ENCODE measurements around the gene NPR2.

Gene NPR2

GRCh38 chr9:35801328-35802128, 10.1 kb downstream of the NPR2 start:
- no peak for DNase-seq

- DNase-seq = no peak
Observed at GRCh38 chr9:35806101-35806500, 14.7 kb downstream of the NPR2 start.

GRCh38 chr9:35808433-35808832, 17.0 kb downstream of the NPR2 start:
- no peak for DNase-seq

GRCh38 chr9:35810122-35810521, 18.7 kb downstream of the NPR2 start:
- DNase-seq = no peak

- no peak for DNase-seq
Observed at GRCh38 chr9:35811381-35812024, 20.1 kb downstream of the NPR2 start.

- peak; percentile 99 for DNase-seq
Observed at GRCh38 chr9:35812025-35812602, 20.7 kb downstream of the NPR2 start, which contains the start of gene SPAG8. Gene SPAG8, minus strand, starts transcription at chr9:35812262. Its CDS starts 115 bp downstream, at chr9:35812147.

GRCh38 chr9:35813434-35814105, 22.2 kb downstream of the NPR2 start:
- DNase-seq = no peak

- DNase-seq = peak; percentile 70
Observed at GRCh38 chr9:35814106-35814840, 22.9 kb downstream of the NPR2 start.

- DNase-seq = peak; percentile 98
Observed at GRCh38 chr9:35814841-35815543, 23.6 kb downstream of the NPR2 start, which contains the start of gene HINT2. Gene HINT2, minus strand, starts transcription at chr9:35815042. Its CDS starts 63 bp downstream, at chr9:35814979.

- DNase-seq = no peak
Observed at GRCh38 chr9:35816708-35817107, 25.3 kb downstream of the NPR2 start.

- DNase-seq = no peak
Observed at GRCh38 chr9:35818341-35818740, 26.9 kb downstream of the NPR2 start.

- no peak for DNase-seq
Observed at GRCh38 chr9:35820076-35820475, 28.7 kb downstream of the NPR2 start.

- no peak for DNase-seq
Observed at GRCh38 chr9:35822926-35823325, 31.5 kb downstream of the NPR2 start.

GRCh38 chr9:35826071-35826701, 34.8 kb downstream of the NPR2 start:
- DNase-seq = peak; percentile 71

GRCh38 chr9:35827486-35827885, 36.1 kb downstream of the NPR2 start:
- DNase-seq = no peak

- DNase-seq = no peak
Observed at GRCh38 chr9:35828716-35829083, 37.3 kb downstream of the NPR2 start, which contains the start of gene FAM221B. Gene FAM221B, minus strand, starts transcription at chr9:35828732. Its CDS starts 2,571 bp downstream, at chr9:35826161.

- DNase-seq = peak; percentile 74
Observed at GRCh38 chr9:35829084-35829763, 37.8 kb downstream of the NPR2 start, which contains the start of gene TMEM8B. Gene TMEM8B, plus strand, starts transcription at chr9:35829228. Its CDS starts 220 bp downstream, at chr9:35829448.

GRCh38 chr9:35829764-35830096, 38.3 kb downstream of the NPR2 start:
- DNase-seq = no peak

GRCh38 chr9:35831040-35831439, 39.6 kb downstream of the NPR2 start:
- no peak for DNase-seq

- DNase-seq = no peak
Observed at GRCh38 chr9:35832814-35833213, 41.4 kb downstream of the NPR2 start.

All from MV-4-11 (cell line).